Transverse colon (tissue), 4 donors: ENCODE measurements around the gene CCDC69. TPM values are rescaled to one million over a fixed set of nuclear protein-coding genes. Genes with fewer than 3 reads are reported as not detected.
"Not testable (repeated sequence)": the region's sequence is repeated elsewhere in the genome, so short reads cannot be mapped to it uniquely, and the experiment has no call there.

Source experiments
- DNase-seq: peaks from one replicate; pipeline ENCODE4 v3.0.0-alpha.2; 2019
- H3K27ac ChIP-seq, 4 donors: fragments of 200-600 bp; sonication (generic); 2 replicates each; pipeline ENCODE4 v1.5.1; 2016 to 2018; ENCODE audit warnings: inconsistent platforms in 4 of 4
- H3K27me3 ChIP-seq: fragments of 200-600 bp; sonication (generic); 2 replicates; pipeline ENCODE4 v1.5.1; 2017; ENCODE audit warnings: inconsistent platforms
- H3K36me3 ChIP-seq, 4 donors: fragments of 200-600 bp; sonication (generic); 2 replicates each; pipeline ENCODE4 v1.5.1; 2017 to 2019; ENCODE audit warnings: inconsistent platforms in 4 of 4
- H3K4me1 ChIP-seq, 4 donors: fragments of 200-600 bp; sonication (generic); 2 replicates each; pipeline ENCODE4 v1.5.1; 2017 to 2020; ENCODE audit warnings: inconsistent platforms in 4 of 4
- H3K4me3 ChIP-seq, 4 donors: fragments of 200-600 bp; sonication (generic); 1 replicate in 1 of 4; 2 replicates in 3 of 4; pipeline versions ENCODE4 v1.5.1 to v1.6.1; 2017 to 2019; ENCODE audit warnings: inconsistent platforms in 4 of 4
- H3K9me3 ChIP-seq, 2 donors: fragments of 200-600 bp; sonication (generic); 2 replicates each; pipeline ENCODE4 v1.5.1; 2017 to 2019; ENCODE audit warnings: inconsistent platforms in 2 of 2
- CTCF ChIP-seq, 5 experiments: fragments of 200-600 bp in 3 of 5; fragments of 450-650 bp in 2 of 5; sonication (generic) in 3 of 5; IDR thresholded peaks; 1 replicate in 2 of 5; 2 replicates in 3 of 5; pipeline ENCODE4 v1.5.1; 2016 to 2017; ENCODE audit warnings: antibody characterized with exemption in 5 of 5, inconsistent platforms in 3 of 5, mild to moderate bottlenecking in 2 of 5, moderate library complexity in 1 of 5
- EP300 ChIP-seq: sonication (generic); formaldehyde crosslinking; IDR thresholded peaks from one replicate; pipeline ENCODE4 v1.6.1; 2017; ENCODE audit warnings: antibody characterized with exemption, low read depth
- POLR2A ChIP-seq: fragments of 450-650 bp; IDR thresholded peaks from one replicate; pipeline ENCODE4 v1.6.1; 2016; ENCODE audit warnings: antibody characterized with exemption, mild to moderate bottlenecking, moderate library complexity
- POLR2AphosphoS5 ChIP-seq, 3 donors: sonication (generic); formaldehyde crosslinking; IDR thresholded peaks; one replicate each; pipeline ENCODE4 v1.6.1; 2016; ENCODE audit warnings: antibody characterized with exemption in 3 of 3
- WGBS, 2 donors: methylation state at CpG; one replicate each; pipeline ENCODE4 v1.1.5; 2018; ENCODE audit warnings: low coverage in 1 of 2; 5-methylcytosine and 5-hydroxymethylcytosine counted together
- in situ Hi-C, 4 donors: fragments of 200-750 bp; cut with MboI; loops; one replicate each; pipeline versions ENCODE4 v1.15.0 to v1.15.1; 2017; ENCODE audit warnings: low sequenced_read_pairs in 3 of 4, low pct_ligation_motif_present in 1 of 4, low pct_unique_long_range_greater_than_20kb in 1 of 4
- intact Hi-C: fragments of 100-400 bp; cut with DNase I; formaldehyde crosslinking; loops from one replicate; pipeline ENCODE4 v1.15.1; 2023; ENCODE audit warnings: low total_unique reads
- total RNA-seq, 4 donors: library from RNA; depleted of rRNA; stranded (reverse); fragments of >200 nt; gene quantifications; one replicate each; pipeline ENCODE4 v1.1.0, GENCODE V29; 2016

CCDC69 gene
- total RNA-seq, 4 donors from 2014 or later = 37.7 to 89.2 (median 62.1) TPM

- H3K36me3 ChIP-seq = no peaks in the 10 kb centered on the region
- TF ChIP-seq EP300 = no peak
- no peak for TF ChIP-seq CTCF (IDR thresholded peaks at IDR 0.05)
- no peak for TF ChIP-seq POLR2A
- TF ChIP-seq POLR2AphosphoS5 (IDR thresholded peaks at IDR 0.05) = no peak
- no peak for DNase-seq
These were observed 43.6 kb downstream of the CCDC69 start for GRCh38 chr5:151180291-151180690.

GRCh38 chr5:151179489-151179840 is 44.4 kb downstream of the CCDC69 start:
- no peak for DNase-seq
- Histone ChIP-seq H3K36me3 (no peaks in the 10 kb centered on the region), H3K4me3 (no peak overlapping the region), H3K27ac (no peak overlapping the region), H3K4me1 (no peaks in the 10 kb centered on the region), H3K9me3 (no peaks in the 10 kb centered on the region), H3K27me3 (no peaks in the 10 kb centered on the region)
- WGBS, 2 donors = 95% methylated on average over 4 of the region's 4 CpGs; no CpG with 5 or more reads in 1 of the 2 donors
- intact Hi-C loops = loop anchor here (5.0 kb wide), 1 partner anchor 43 kb away; the partner anchor contains the start of gene CCDC69
- TF ChIP-seq POLR2AphosphoS5 (IDR thresholded peaks at IDR 0.05) (no peak), POLR2A (no peak), CTCF (IDR thresholded peaks at IDR 0.05) (no peak), EP300 (no peak)
- in situ Hi-C loops = no loop called here

More at GRCh38 chr5:151180291-151180690, 43.6 kb downstream of the CCDC69 start:
- 82 to 92% methylated on average over 3 to 6 of the region's 6 CpGs for WGBS, 2 donors
- no peaks in the 10 kb centered on the region for H3K4me1 ChIP-seq
- H3K27ac ChIP-seq = no peak overlapping the region
- in situ Hi-C loops = no loop called here
- H3K9me3 ChIP-seq = no peaks in the 10 kb centered on the region
- intact Hi-C loops = no loop called here
- no peaks in the 10 kb centered on the region for H3K27me3 ChIP-seq
- no peak overlapping the region for H3K4me3 ChIP-seq

- H3K27me3 ChIP-seq = no peaks in the 10 kb centered on the region
- H3K27ac ChIP-seq = no peak overlapping the region
- H3K4me3 ChIP-seq = no peak overlapping the region
- DNase-seq = no peak
- TF ChIP-seq CTCF (IDR thresholded peaks at IDR 0.05) (no peak), POLR2A (no peak)
- WGBS, 2 donors = 89 to 100% methylated on average over 1 to 5 of the region's 5 CpGs
- H3K9me3 ChIP-seq = no peaks in the 10 kb centered on the region
- no peaks in the 10 kb centered on the region for H3K4me1 ChIP-seq
- in situ Hi-C loops (no loop called here), intact Hi-C loops (loop anchor here (5.0 kb wide), 1 partner anchor 43 kb away; the partner anchor contains the start of gene CCDC69)
- H3K36me3 ChIP-seq = no peaks in the 10 kb centered on the region
These were observed 45.0 kb downstream of the CCDC69 start for GRCh38 chr5:151178777-151179488.

GRCh38 chr5:151178372-151178771 is 45.5 kb downstream of the CCDC69 start:
- Histone ChIP-seq H3K36me3 (no peaks in the 10 kb centered on the region), H3K27ac (no peak overlapping the region), H3K4me3 (no peak overlapping the region), H3K9me3 (no peaks in the 10 kb centered on the region), H3K27me3 (no peaks in the 10 kb centered on the region), H3K4me1 (no peaks in the 10 kb centered on the region)
- intact Hi-C loops = loop anchor here (5.0 kb wide), 1 partner anchor 44 kb away; the partner anchor contains the start of gene CCDC69
- DNase-seq = no peak
- 91 to 100% methylated on average over 1 of the region's 1 CpG for WGBS, 2 donors
- in situ Hi-C loops = no loop called here
- no peak for TF ChIP-seq POLR2AphosphoS5 (IDR thresholded peaks at IDR 0.05)
- TF ChIP-seq POLR2A = no peak
- no peak for TF ChIP-seq EP300
- no peak for TF ChIP-seq CTCF (IDR thresholded peaks at IDR 0.05)

- H3K27me3 ChIP-seq, H3K27ac ChIP-seq, H3K4me3 ChIP-seq, DNase-seq, H3K9me3 ChIP-seq, in situ Hi-C loops, H3K4me1 ChIP-seq, H3K36me3 ChIP-seq: not testable (repeated sequence)
- intact Hi-C loops = loop anchor here (5.0 kb wide), 1 partner anchor 46 kb away; the partner anchor contains the start of gene CCDC69
- WGBS, 2 donors = 79 to 90% methylated on average over 2 to 5 of the region's 5 CpGs
These were observed 47.6 kb downstream of the CCDC69 start for GRCh38 chr5:151176268-151176667.
